LNCaP clone FGC (cell line): ENCODE data around the gene BCOR.

ENCODE experiments used
- DNase-seq: peaks from one replicate; pipeline ENCODE4 v3.0.0-alpha.2; 2011; ENCODE audit warnings: low read depth
- H3K4me3 ChIP-seq: 2 replicates; pipeline ENCODE4 v1.5.1; 2011; ENCODE audit warnings: mild to moderate bottlenecking, low read depth, low read length, control low read depth
- TF ChIP-seq, protein P1 (sequence below): IDR thresholded peaks from 2 replicates; pipeline ENCODE4 v1.5.1; 2012; ENCODE audit warnings: mild to moderate bottlenecking; ENCODE audit not compliant: control insufficient read depth, insufficient read depth; ENCODE audit errors: extremely low read depth

BCOR gene

DNA sequence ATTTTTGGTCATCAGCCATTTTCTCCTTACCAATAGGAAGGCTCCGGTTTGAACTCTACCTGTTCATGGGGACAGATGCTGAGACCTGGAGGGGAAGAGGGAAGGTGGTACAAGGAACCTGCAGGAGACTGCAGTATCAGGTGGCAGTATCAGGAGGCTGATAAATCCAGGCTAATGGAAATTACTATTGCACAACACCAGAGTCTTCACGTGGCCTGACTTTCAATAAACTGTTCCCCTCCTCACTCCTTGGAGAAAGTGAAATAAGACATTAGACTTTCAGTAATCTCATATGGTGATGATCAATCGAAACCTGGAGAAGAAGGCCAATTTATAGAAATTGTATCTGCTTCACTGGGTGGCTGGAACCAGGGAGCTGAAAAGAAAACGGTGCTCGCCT, 46.2 kb upstream of the BCOR start:
- TF ChIP-seq, protein P1, sequence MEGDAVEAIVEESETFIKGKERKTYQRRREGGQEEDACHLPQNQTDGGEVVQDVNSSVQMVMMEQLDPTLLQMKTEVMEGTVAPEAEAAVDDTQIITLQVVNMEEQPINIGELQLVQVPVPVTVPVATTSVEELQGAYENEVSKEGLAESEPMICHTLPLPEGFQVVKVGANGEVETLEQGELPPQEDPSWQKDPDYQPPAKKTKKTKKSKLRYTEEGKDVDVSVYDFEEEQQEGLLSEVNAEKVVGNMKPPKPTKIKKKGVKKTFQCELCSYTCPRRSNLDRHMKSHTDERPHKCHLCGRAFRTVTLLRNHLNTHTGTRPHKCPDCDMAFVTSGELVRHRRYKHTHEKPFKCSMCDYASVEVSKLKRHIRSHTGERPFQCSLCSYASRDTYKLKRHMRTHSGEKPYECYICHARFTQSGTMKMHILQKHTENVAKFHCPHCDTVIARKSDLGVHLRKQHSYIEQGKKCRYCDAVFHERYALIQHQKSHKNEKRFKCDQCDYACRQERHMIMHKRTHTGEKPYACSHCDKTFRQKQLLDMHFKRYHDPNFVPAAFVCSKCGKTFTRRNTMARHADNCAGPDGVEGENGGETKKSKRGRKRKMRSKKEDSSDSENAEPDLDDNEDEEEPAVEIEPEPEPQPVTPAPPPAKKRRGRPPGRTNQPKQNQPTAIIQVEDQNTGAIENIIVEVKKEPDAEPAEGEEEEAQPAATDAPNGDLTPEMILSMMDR: no peak
- no peak overlapping the region for H3K4me3 ChIP-seq
- no peak for DNase-seq

GRCh38 chrX:40143001-40143400, 45.2 kb upstream of the BCOR start:
- TF ChIP-seq, protein P1: no peak
- DNase-seq: no peak
- no peak overlapping the region for H3K4me3 ChIP-seq

DNA sequence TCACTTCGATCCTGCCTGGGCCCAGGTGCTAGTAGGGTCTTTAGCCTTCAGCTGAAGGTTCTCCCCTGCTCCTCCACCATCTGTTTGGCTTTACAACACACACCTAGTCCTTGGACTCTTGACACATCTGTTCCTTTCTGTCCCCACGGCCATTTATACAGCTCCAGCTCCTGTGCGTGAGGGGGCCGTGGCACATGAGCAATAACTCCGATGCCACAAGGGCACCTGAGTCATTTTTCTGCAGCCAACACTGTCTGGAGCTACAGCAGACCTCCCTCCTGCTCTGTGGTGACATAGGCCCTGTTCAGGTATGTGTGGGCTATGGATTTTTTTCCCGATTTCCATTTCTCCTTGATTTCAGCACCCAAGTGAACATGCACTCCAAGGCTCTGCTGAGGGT, 44.7 kb upstream of the BCOR start:
- TF ChIP-seq, protein P1: no peak
- H3K4me3 ChIP-seq: no peak overlapping the region
- DNase-seq: no peak

DNA sequence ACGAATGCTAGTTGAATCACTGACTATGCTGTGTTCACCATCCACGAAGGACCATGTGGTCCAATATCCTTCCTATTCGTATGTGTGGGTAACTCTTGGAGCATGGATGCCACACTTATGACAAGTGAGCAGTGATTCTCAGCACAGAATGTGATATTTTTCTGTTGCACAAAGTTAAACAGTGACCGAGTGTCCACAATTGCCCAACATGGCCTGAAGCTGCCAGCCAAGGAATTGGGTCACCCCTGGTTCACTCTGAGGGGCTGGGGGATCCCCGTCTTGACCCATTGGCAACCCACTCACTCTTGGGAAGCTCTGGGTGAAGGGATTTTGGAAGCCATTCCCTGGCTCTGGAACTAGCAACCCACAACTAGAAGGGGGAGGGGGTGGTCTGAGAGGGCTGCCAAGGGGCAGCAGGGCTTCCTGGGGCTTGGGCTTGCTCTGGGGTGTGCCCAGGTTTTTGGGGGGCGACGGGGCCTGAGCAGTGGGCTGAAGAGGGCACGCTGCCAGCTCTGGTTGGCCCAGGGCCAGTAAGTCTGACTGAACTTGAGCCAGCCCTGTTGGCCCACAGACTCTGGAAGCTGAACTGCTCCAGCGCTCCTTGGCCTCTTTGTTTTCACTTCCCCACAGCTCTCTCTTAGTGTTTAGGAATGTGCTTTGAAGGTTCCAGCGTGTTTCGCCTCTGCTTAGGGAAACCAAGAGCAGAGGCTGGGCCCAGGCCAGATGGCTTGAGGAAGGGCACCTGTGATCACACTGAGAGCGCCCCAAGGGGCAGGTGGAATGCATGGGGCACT, 43.1 kb upstream of the BCOR start:
- H3K4me3 ChIP-seq: no peak overlapping the region
- TF ChIP-seq, protein P1: no peak
- DNase-seq: no peak

- DNase-seq: no peak
- no peak overlapping the region for H3K4me3 ChIP-seq
- TF ChIP-seq, protein P1: no peak
These were observed 35.0 kb upstream of the BCOR start for GRCh38 chrX:40132751-40133150.

DNA sequence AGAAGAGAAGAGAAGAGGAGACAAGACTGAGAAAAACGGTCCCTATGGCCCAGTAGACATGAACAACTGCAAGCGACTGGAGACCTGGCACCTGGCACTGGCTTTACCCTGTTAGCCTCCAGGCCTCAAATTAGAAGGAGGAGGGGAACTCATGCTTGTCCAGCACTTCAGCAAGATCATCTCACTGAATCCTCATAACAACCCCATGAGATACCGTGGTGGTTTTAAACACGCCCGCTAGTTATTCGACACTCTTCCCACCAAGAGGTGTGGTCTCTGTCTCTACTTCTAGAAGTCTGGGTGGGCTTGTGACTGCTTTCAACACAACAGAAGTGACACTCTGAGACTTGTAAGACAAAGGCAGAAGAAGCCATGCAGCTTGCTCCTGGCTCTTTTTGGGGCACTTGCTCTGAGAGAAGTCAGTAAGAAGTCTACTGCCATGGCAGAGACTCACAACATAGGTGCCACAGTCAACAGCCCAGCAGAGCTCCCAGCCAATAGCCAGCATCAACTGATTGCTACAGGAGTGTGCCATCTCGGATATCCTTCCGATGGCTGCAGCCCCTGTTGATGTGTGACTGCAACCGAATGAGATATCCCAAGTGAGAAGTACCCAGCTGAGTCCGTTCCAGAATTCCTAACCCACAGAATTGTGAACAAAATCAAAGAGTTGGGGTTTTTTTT, 34.0 kb upstream of the BCOR start:
- no peak overlapping the region for H3K4me3 ChIP-seq
- DNase-seq: no peak
- TF ChIP-seq, protein P1: no peak
